Activated CD8-positive, alpha-beta T cell treated with anti-CD3 and anti-CD28 coated beads for 36 hours (primary cell): ENCODE data around the gene SNCB. TPM values are rescaled to one million over a fixed set of nuclear protein-coding genes. Genes with fewer than 3 reads are reported as not detected.

ENCODE experiments used
- ATAC-seq: fragments of 200-7000 bp; cut with Tn5 transposase; one replicate; pipeline ENCODE4 v1.10.0; 2021; ENCODE audit warnings: mild to moderate bottlenecking, moderate library complexity
- CTCF ChIA-PET: fragments of 350-600 bp; sonication (Branson Sonifier 250); formaldehyde crosslinking; loops from one replicate; lab custom pipeline; 2021; ENCODE audit warnings: antibody characterized with exemption; lab: Charles Lee
- POLR2A ChIA-PET: fragments of 350-600 bp; sonication (Branson Sonifier 250); formaldehyde crosslinking; loops from one replicate; lab custom pipeline; 2021; ENCODE audit warnings: antibody characterized with exemption; lab: Charles Lee
- DNase-seq: peaks from one replicate; pipeline ENCODE4 v3.0.0-alpha.2; 2020
- H3K27ac Mint-ChIP-seq: one replicate; pipeline ENCODE4 v1.8.0; 2021; ENCODE audit warnings: mild to moderate bottlenecking, mixed read lengths
- H3K27me3 Mint-ChIP-seq: one replicate; pipeline ENCODE4 v1.8.0; 2021; ENCODE audit warnings: mixed read lengths
- H3K36me3 Mint-ChIP-seq: one replicate; pipeline ENCODE4 v1.8.0; 2021; ENCODE audit warnings: low read depth, mixed read lengths
- H3K4me1 Mint-ChIP-seq: one replicate; pipeline ENCODE4 v1.8.0; 2021; ENCODE audit warnings: low read depth, mixed read lengths
- H3K4me3 Mint-ChIP-seq: one replicate; pipeline ENCODE4 v1.8.0; 2021; ENCODE audit warnings: mild to moderate bottlenecking, moderate library complexity, mixed read lengths
- H3K9me3 Mint-ChIP-seq: one replicate; pipeline ENCODE4 v1.8.0; 2021; ENCODE audit warnings: mixed read lengths
- intact Hi-C: fragments of 100-400 bp; cut with micrococcal nuclease; formaldehyde crosslinking; loops from one replicate; pipeline ENCODE4 v1.10.0; 2022
- total RNA-seq, 2 experiments: library from RNA; stranded (reverse); gene quantifications; one replicate each; pipeline ENCODE4 v1.2.3, GENCODE V29; 2021
- TF ChIP-seq, protein P1 (sequence below): fragments of 200-600 bp; IDR thresholded peaks from one replicate; pipeline ENCODE4 v1.8.0; 2022; ENCODE audit warnings: antibody characterized with exemption, mild to moderate bottlenecking

The SNCB gene
- total RNA-seq, 2 experiments from 2014 or later: 0.69 to 0.79 TPM

- intact Hi-C loops: no loop called here
- H3K9me3 Mint-ChIP-seq: no peaks in the 10 kb centered on the region
- CTCF ChIA-PET: interaction anchor here (1.4 to 2.0 kb wide), 4 partner anchors 18 to 147 kb away, joined by 3 to 4 read pairs (median 4); no protein-coding TSS in a partner anchor
- no peak overlapping the region for H3K27ac Mint-ChIP-seq
- POLR2A ChIA-PET: interaction anchor here (1.4 kb wide), 1 partner anchor 130 kb away, joined by 3 read pairs; the partner anchor contains the start of gene FAF2
- ATAC-seq: peak; percentile 68
- TF ChIP-seq, protein P1, sequence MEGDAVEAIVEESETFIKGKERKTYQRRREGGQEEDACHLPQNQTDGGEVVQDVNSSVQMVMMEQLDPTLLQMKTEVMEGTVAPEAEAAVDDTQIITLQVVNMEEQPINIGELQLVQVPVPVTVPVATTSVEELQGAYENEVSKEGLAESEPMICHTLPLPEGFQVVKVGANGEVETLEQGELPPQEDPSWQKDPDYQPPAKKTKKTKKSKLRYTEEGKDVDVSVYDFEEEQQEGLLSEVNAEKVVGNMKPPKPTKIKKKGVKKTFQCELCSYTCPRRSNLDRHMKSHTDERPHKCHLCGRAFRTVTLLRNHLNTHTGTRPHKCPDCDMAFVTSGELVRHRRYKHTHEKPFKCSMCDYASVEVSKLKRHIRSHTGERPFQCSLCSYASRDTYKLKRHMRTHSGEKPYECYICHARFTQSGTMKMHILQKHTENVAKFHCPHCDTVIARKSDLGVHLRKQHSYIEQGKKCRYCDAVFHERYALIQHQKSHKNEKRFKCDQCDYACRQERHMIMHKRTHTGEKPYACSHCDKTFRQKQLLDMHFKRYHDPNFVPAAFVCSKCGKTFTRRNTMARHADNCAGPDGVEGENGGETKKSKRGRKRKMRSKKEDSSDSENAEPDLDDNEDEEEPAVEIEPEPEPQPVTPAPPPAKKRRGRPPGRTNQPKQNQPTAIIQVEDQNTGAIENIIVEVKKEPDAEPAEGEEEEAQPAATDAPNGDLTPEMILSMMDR: peak; percentile 35
- DNase-seq: peak; percentile 60
- H3K4me1 Mint-ChIP-seq: no peaks in the 10 kb centered on the region
- H3K36me3 Mint-ChIP-seq: no peaks in the 10 kb centered on the region
- no peak overlapping the region for H3K4me3 Mint-ChIP-seq
- no peaks in the 10 kb centered on the region for H3K27me3 Mint-ChIP-seq
Observed at GRCh38 chr5:176578391-176578808, 51.9 kb downstream of the SNCB start.

GRCh38 chr5:176577312-176578176 is 52.8 kb downstream of the SNCB start:
- CTCF ChIA-PET: interaction anchor here (1.4 to 2.0 kb wide), 3 partner anchors 19 to 146 kb away, joined by 4 read pairs; no protein-coding TSS in a partner anchor
- Mint-ChIP-seq H3K27me3 (no peaks in the 10 kb centered on the region), H3K9me3 (no peaks in the 10 kb centered on the region), H3K4me3 (no peak overlapping the region), H3K27ac (no peak overlapping the region), H3K36me3 (no peaks in the 10 kb centered on the region), H3K4me1 (no peaks in the 10 kb centered on the region)
- TF ChIP-seq, protein P1: no peak
- POLR2A ChIA-PET: interaction anchor here (1.4 kb wide), 1 partner anchor 129 kb away, joined by 3 read pairs; the partner anchor contains the start of gene FAF2
- ATAC-seq (no peak), DNase-seq (no peak)
- intact Hi-C loops: no loop called here

- intact Hi-C loops: no loop called here
- Mint-ChIP-seq H3K4me3 (no peak overlapping the region), H3K27ac (no peak overlapping the region), H3K4me1 (no peaks in the 10 kb centered on the region), H3K9me3 (no peaks in the 10 kb centered on the region), H3K27me3 (no peaks in the 10 kb centered on the region), H3K36me3 (no peaks in the 10 kb centered on the region)
- TF ChIP-seq, protein P1: no peak
- ChIA-PET CTCF (interaction anchor here (0.8 to 1.3 kb wide), 5 partner anchors 10 to 33 kb away, joined by 3 read pairs; no protein-coding TSS in a partner anchor), POLR2A (no interaction called here)
- DNase-seq (no peak), ATAC-seq (no peak)
Observed at GRCh38 chr5:176575488-176576422, 54.6 kb downstream of the SNCB start.

- DNase-seq (no peak), ATAC-seq (no peak)
- H3K27me3 Mint-ChIP-seq: no peaks in the 10 kb centered on the region
- H3K4me1 Mint-ChIP-seq: no peaks in the 10 kb centered on the region
- no peak overlapping the region for H3K27ac Mint-ChIP-seq
- H3K9me3 Mint-ChIP-seq: no peaks in the 10 kb centered on the region
- TF ChIP-seq, protein P1: no peak
- H3K36me3 Mint-ChIP-seq: no peaks in the 10 kb centered on the region
- ChIA-PET POLR2A (interaction anchor here (1.0 kb wide), 1 partner anchor 159 kb away, joined by 4 read pairs; the partner anchor contains the start of gene CLTB), CTCF (interaction anchor here (0.8 to 2.4 kb wide), 9 partner anchors 9 to 34 kb away, joined by 3 to 6 read pairs (median 3); no protein-coding TSS in a partner anchor)
- H3K4me3 Mint-ChIP-seq: no peak overlapping the region
- intact Hi-C loops: no loop called here
Observed at GRCh38 chr5:176575066-176575465, 55.3 kb downstream of the SNCB start.
